Thyroid gland (tissue), 4 donors: ENCODE results near the gene SRP72.

Experiments
- CTCF ChIP-seq, 6 experiments: fragments of 200-600 bp in 3 of 6; fragments of 450-650 bp in 3 of 6; sonication (generic) in 3 of 6; IDR thresholded peaks; one replicate each; pipeline ENCODE4 v1.5.1; 2016 to 2019; ENCODE audit warnings: antibody characterized with exemption in 6 of 6, mild to moderate bottlenecking in 2 of 6, inconsistent platforms in 1 of 6, moderate library complexity in 1 of 6
- POLR2A ChIP-seq, 2 donors: fragments of 450-650 bp; IDR thresholded peaks; one replicate each; pipeline ENCODE4 v1.6.1; 2017; ENCODE audit warnings: antibody characterized with exemption in 2 of 2, mild to moderate bottlenecking in 2 of 2, moderate library complexity in 1 of 2

- TF ChIP-seq POLR2A (IDR thresholded peaks at IDR 0.05) (no peak), CTCF (IDR thresholded peaks at IDR 0.05) (no peak)
These were observed 643 bp downstream of the SRP72 start for GRCh38 chr4:56468097-56468422.
